ENCODE results near the gene TERT. TPM values are rescaled to one million over a fixed set of nuclear protein-coding genes. Genes with fewer than 3 reads are reported as not detected.

Gene TERT
- polyA plus RNA-seq, 1 donor from 2014 or later, result not detected

- no peaks in the 10 kb centered on the region for H4K20me1 ChIP-seq (ENCODE audit: insufficient read depth)
- TF ChIP-seq EZH2 (IDR thresholded peaks at IDR 0.05; ENCODE audit: borderline replicate concordance, insufficient read depth, low read length, poor library complexity, severe bottlenecking) (no peak), TAF1 (IDR thresholded peaks at IDR 0.05; ENCODE audit: low read depth) (no peak), REST (IDR thresholded peaks at IDR 0.05; ENCODE audit: borderline replicate concordance) (no peak), EP300 (conservative IDR thresholded peaks at IDR 0.05; ENCODE audit: poor library complexity, severe bottlenecking) (no peak), CTCF (IDR thresholded peaks at IDR 0.05; ENCODE audit: poor library complexity, severe bottlenecking) (no peak), SMC3 (conservative IDR thresholded peaks at IDR 0.05; ENCODE audit: poor library complexity) (no peak), MXI1 (conservative IDR thresholded peaks at IDR 0.05; ENCODE audit: poor library complexity, severe bottlenecking) (no peak), POLR2AphosphoS5 (IDR thresholded peaks at IDR 0.05) (no peak), RAD21 (conservative IDR thresholded peaks at IDR 0.05) (no peak)
Observed at GRCh38 chr5:1210832-1211251, 84.0 kb downstream of the TERT start.

GRCh38 chr5:1209896-1210776, 84.7 kb downstream of the TERT start:
- H3K4me3 ChIP-seq (ENCODE audit: low read length), result no peak overlapping the region
- H3K27ac ChIP-seq (ENCODE audit: low read length), result no peak overlapping the region
- no peaks in the 10 kb centered on the region for H3K9me2 ChIP-seq (ENCODE audit: insufficient read depth, low read length)
- H3K27me3 ChIP-seq (ENCODE audit: insufficient read depth, low read depth, low read length), result no peaks in the 10 kb centered on the region
- no peak overlapping the region for H2AFZ ChIP-seq (ENCODE audit: low read depth, low read length)
- H3K9ac ChIP-seq (ENCODE audit: low read length), result no peak overlapping the region
- TF ChIP-seq EZH2 (IDR thresholded peaks at IDR 0.05; ENCODE audit: borderline replicate concordance, insufficient read depth, low read length, poor library complexity, severe bottlenecking), result no peak
- TF ChIP-seq SMC3 (conservative IDR thresholded peaks at IDR 0.05; ENCODE audit: poor library complexity), result no peak
- TF ChIP-seq POLR2AphosphoS5 (IDR thresholded peaks at IDR 0.05), result no peak
- TF ChIP-seq TAF1 (IDR thresholded peaks at IDR 0.05; ENCODE audit: low read depth), result no peak
- TF ChIP-seq EP300 (conservative IDR thresholded peaks at IDR 0.05; ENCODE audit: poor library complexity, severe bottlenecking), result no peak
- no peak for TF ChIP-seq RAD21 (conservative IDR thresholded peaks at IDR 0.05)
- TF ChIP-seq REST (IDR thresholded peaks at IDR 0.05; ENCODE audit: borderline replicate concordance), result no peak
- no peak for TF ChIP-seq CTCF (IDR thresholded peaks at IDR 0.05; ENCODE audit: poor library complexity, severe bottlenecking)
- no peak for TF ChIP-seq MXI1 (conservative IDR thresholded peaks at IDR 0.05; ENCODE audit: poor library complexity, severe bottlenecking)
- no peaks in the 10 kb centered on the region for H3F3A ChIP-seq (ENCODE audit: insufficient read depth, low read length, poor library complexity, severe bottlenecking)
- no peak overlapping the region for H3K4me2 ChIP-seq (ENCODE audit: low read length)
- H4K20me1 ChIP-seq (ENCODE audit: insufficient read depth), result no peaks in the 10 kb centered on the region
- no peaks in the 10 kb centered on the region for H3K79me2 ChIP-seq (replicated peaks; ENCODE audit: insufficient read depth, low read length)
- no peaks in the 10 kb centered on the region for H3K36me3 ChIP-seq (ENCODE audit: insufficient read depth, low read length)
- no peaks in the 10 kb centered on the region for H3K9me3 ChIP-seq (ENCODE audit: low read length)

More at GRCh38 chr5:1210832-1211251, 84.0 kb downstream of the TERT start:
- H3F3A ChIP-seq (ENCODE audit: insufficient read depth, low read length, poor library complexity, severe bottlenecking), result no peaks in the 10 kb centered on the region
- no peak overlapping the region for H3K4me3 ChIP-seq (ENCODE audit: low read length)
- no peak overlapping the region for H3K4me2 ChIP-seq (ENCODE audit: low read length)
- no peak overlapping the region for H3K9ac ChIP-seq (ENCODE audit: low read length)
- no peaks in the 10 kb centered on the region for H3K79me2 ChIP-seq (replicated peaks; ENCODE audit: insufficient read depth, low read length)
- no peaks in the 10 kb centered on the region for H3K27me3 ChIP-seq (ENCODE audit: insufficient read depth, low read depth, low read length)
- H3K27ac ChIP-seq (ENCODE audit: low read length), result no peak overlapping the region
- no peaks in the 10 kb centered on the region for H3K9me2 ChIP-seq (ENCODE audit: insufficient read depth, low read length)
- H3K36me3 ChIP-seq (ENCODE audit: insufficient read depth, low read length), result no peaks in the 10 kb centered on the region
- H2AFZ ChIP-seq (ENCODE audit: low read depth, low read length), result no peak overlapping the region
- H3K9me3 ChIP-seq (ENCODE audit: low read length), result no peaks in the 10 kb centered on the region

Data from neural cell (in vitro differentiated cells).